Fibroblast of mammary gland (primary cell): ENCODE results near the gene TMEM184B.
A peak's percentile ranks its signal among the peaks of the same experiment; 100 is the strongest.

ENCODE experiments used
- DNase-seq: peaks from one replicate; pipeline ENCODE4 v3.0.0-alpha.2; 2010; ENCODE audit warnings: low read depth
- H3K4me3 ChIP-seq: 2 replicates; pipeline ENCODE4 v1.5.1; 2011; ENCODE audit warnings: low read depth, mild to moderate bottlenecking, low read length, moderate library complexity; ENCODE audit not compliant: control insufficient read depth
- CTCF ChIP-seq: conservative IDR thresholded peaks from 2 replicates; pipeline ENCODE4 v1.5.1; 2011; ENCODE audit warnings: low read depth, low read length, inconsistent platforms; ENCODE audit not compliant: control insufficient read depth, insufficient read depth

The TMEM184B gene

DNA sequence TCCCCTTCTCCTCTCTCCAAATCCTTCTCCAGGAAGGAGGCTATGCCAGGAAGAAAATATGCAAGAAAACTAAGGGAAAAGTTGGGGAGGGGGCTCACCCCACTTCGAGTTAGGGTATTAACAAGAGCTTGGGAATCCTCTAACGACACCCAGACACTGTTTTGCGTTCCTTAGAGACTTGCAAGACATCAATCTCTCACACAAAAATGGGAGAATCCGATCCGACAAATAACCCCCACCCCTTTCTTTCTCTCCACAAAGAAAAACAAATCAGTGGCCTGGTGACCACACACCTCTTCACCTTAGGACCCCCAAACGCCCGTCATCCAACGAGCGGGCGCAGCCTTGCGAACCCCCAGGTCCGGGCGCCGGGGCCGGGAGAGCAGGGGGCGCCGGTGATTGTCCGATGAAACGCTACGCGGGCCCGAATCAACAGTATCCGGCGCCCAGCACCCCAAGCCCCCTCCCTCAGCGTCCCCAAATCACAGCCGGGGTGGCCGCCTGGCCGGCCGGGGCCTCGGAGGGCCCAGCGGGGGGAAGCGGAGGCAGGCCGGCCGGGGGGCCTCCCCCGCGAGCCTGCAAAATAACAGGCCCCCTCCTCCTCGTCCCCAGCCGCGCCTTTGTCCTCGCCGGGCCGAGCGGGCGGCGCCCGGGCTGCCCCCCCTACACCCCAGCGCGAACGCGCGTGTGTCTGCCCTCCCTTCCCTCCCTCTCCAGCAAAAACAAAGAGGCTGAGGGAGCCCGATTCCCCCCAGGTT lies 43.7 kb upstream of the TMEM184B start:
- H3K4me3 ChIP-seq = peak overlapping the region; percentile 92
- TF ChIP-seq CTCF = no peak

GRCh38 chr22:38315823-38316363 lies 43.1 kb upstream of the TMEM184B start:
- no peak for TF ChIP-seq CTCF
- H3K4me3 ChIP-seq = peak overlapping the region; percentile 92
- no peak for DNase-seq

More for the DNA sequence above, 43.7 kb upstream of the TMEM184B start:
- peak; percentile 56 for DNase-seq

DNA sequence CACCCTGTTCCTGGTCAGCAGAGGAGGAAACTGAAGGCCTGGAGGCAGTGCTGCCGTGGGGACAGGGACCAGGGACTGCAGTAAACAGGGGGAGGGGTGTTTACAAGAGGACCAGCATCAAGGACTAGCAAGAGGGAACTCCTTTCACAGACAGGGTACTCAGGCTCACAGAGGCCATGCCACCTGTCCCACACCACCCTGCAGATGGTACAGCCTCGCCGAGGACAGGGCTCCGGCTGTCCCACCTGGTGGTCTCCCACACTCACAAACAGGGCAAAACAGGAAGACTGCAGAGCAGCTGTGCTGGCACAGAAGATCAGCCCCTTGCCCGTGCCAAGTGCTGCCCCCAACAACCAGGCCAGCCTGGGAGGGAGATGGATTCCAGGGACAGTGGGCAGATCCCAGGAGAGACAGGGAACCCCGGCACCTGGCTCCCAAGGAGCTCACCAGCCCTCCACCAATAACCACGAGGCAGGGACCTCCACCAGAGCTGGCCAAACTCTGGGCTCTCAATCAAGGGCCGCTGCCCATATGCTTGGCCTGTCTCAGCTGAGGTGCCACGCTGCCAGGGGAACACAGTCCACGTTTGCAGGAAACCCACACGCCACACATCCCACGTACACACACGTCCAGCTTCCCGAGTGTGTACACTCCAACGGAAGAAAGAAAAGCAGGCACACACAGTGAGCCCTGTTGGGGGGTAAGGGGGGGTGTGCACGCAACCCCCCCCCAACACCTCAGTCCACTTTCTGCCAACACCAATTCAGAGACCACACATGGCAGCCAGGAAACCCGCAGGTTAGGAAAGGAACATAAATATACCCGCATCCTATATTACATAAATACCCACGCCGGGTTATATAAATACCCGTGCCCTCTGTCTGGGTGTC lies 42.4 kb upstream of the TMEM184B start:
- H3K4me3 ChIP-seq = peak overlapping the region; percentile 92
- TF ChIP-seq CTCF = no peak
- DNase-seq = peak; percentile 41

GRCh38 chr22:38314051-38314932 lies 41.5 kb upstream of the TMEM184B start:
- peak overlapping the region; percentile 92 for H3K4me3 ChIP-seq
- no peak for TF ChIP-seq CTCF
- DNase-seq = peak; percentile 61

GRCh38 chr22:38313384-38313955 lies 40.7 kb upstream of the TMEM184B start:
- H3K4me3 ChIP-seq = peak overlapping the region; percentile 92
- no peak for TF ChIP-seq CTCF
- DNase-seq = peak; percentile 97
